Measurements from ENCODE around the gene SH2D3A. TPM values are rescaled to one million over a fixed set of nuclear protein-coding genes. Genes with fewer than 3 reads are reported as not detected.
A peak's percentile ranks its signal among the peaks of the same experiment; 100 is the strongest.
"Not testable (repeated sequence)": the region's sequence is repeated elsewhere in the genome, so short reads cannot be mapped to it uniquely, and the experiment has no call there.

Gene SH2D3A
- polyA plus RNA-seq, 3 donors from 2014 or later, result 7.4 to 13.6 (median 7.7) TPM

DNA sequence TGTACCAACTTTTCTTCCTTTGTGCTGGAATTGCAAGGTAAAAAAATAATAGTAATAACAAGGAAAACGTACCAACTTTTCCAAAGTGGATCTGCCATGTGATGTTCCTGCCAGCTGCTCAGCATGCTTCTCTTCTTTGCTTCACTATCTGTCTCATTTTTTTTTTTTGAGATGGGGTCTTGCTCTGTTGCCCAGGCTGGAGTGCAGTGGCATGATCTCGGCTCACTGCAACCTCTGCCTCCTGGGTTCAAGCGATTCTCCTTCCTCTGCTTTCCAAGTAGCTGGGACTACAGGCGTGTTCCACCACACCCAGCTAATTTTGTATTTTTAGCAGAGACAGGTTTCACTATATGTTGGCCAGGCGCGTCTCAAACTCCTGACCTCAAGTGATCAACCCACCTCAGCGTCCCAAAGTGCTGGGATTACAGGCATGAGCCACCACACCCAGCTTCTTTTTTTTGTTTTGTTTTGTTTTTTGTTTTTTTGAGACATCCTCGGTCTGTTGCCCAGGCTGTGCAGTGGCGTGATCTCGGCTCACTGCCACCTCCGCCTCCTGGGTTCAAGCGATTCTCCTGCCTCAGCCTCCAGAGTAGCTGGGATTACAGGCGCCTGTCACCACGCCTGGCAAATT lies 33.0 kb upstream of the SH2D3A start:
- peaks cover 5 to 14% (median 9%) of the 10 kb centered on the region in 3 donors for H3K27me3 Mint-ChIP-seq (ENCODE audit: low read depth in 3 of 3)
- peaks cover 67 to 72% of the 10 kb centered on the region in 2 donors for H3K4me1 Mint-ChIP-seq
- H3K27ac Mint-ChIP-seq, result peak overlapping the region; percentile 98 to 100 (median 99)
- H3K9me3 Mint-ChIP-seq, H3K36me3 Mint-ChIP-seq: not testable (repeated sequence)
- peak in 2 of 3 donors; percentile 10 to 18 for DNase-seq
- peak overlapping the region; percentile 92 to 99 (median 95) for H3K4me3 Mint-ChIP-seq

DNA sequence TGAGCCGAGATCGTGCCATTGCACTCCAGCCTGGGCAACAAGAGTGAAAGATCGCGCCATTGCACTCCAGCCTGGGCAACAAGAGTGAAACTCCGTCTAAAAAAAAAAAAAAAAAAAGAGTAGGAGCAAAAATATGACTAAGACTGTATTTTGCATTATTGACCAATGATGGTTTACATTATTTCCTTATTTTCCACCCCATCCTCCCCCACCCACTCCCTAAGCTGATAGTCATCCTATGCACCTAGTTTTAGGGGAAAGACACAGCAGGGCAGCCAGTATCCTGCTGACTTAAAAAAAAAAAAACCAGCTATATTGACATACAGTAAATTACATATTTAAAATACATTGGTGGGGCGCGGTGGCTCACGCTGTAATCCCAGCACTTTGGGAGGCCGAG lies 30.4 kb upstream of the SH2D3A start:
- peaks cover 73 to 83% of the 10 kb centered on the region in 2 donors for H3K4me1 Mint-ChIP-seq
- no peak for DNase-seq
- H3K36me3 Mint-ChIP-seq, result peaks cover 16 to 19% (median 17%) of the 10 kb centered on the region in 3 donors
- H3K27ac Mint-ChIP-seq, result peak overlapping the region in 3 of 6 donors; percentile 22 to 70 (median 40)
- H3K4me3 Mint-ChIP-seq, result no peak overlapping the region
- H3K9me3 Mint-ChIP-seq, result no peaks in the 10 kb centered on the region
- H3K27me3 Mint-ChIP-seq (ENCODE audit: low read depth in 3 of 3), result peaks cover 5 to 14% (median 9%) of the 10 kb centered on the region in 3 donors

DNA sequence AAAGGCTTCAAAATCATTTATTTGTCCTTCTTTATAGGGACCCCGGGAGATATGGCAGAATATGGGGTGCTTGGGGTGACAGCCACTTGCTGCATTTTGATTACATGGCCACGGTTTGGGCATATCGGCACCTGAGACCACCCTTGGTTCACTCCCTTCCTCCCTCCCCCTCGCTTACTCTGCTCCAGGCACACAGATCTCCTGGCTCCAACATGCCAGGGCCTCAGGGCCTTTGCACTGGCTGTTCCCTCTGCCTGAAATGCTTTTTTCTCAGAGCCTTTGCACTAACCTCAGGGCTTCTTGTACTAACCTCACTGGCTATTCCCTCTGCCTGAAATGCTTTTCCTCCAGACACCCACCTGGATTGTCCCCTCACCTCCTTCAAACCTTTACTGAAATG lies 29.0 kb upstream of the SH2D3A start:
- peaks cover 76 to 84% of the 10 kb centered on the region in 2 donors for H3K4me1 Mint-ChIP-seq

DNA sequence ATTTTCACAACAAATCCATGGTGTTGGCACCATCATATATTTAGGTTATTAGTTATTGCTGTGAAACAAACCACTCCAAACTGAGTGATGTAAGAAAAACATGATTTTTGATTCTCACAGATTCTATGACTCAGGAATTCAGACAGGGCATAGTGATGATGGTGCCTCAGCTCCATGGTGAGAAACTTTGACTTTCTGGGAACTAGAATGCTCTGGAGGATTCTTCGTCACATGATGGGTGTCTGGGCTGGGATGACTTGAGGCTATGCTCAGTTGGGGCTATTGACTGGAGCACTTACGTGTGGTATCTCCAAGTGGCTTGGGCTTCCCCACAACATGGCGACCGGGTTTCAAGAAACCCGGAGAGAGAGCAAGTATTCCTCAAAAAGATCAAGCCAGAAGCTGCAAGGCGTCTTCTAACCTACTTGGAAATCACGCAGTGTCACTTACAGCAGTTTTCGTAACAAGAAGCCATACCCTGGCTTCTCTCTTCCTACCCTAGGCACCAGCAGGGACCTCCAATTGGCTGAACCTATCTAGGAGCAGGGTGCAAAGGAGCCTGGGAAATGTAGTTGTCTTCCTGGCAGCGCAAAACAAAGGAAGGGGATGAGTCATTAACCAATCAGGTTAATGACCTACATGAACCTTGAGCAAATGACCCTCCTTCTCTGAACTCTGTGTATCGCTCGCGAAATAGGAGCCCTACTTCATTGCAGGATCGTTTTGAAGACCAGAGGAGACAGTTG lies 27.6 kb upstream of the SH2D3A start:
- H3K36me3 Mint-ChIP-seq, result peaks cover 19 to 27% (median 22%) of the 10 kb centered on the region in 3 donors
- H3K4me1 Mint-ChIP-seq, result peaks cover 74 to 83% of the 10 kb centered on the region in 2 donors
- no peaks in the 10 kb centered on the region for H3K9me3 Mint-ChIP-seq
- peak overlapping the region in 5 of 6 donors; percentile 47 to 79 (median 59) for H3K27ac Mint-ChIP-seq
- peak overlapping the region in 1 of 5 donors; percentile 22 for H3K4me3 Mint-ChIP-seq
- no peak for DNase-seq
- peaks cover 0 to 2% (median 0%) of the 10 kb centered on the region in 3 donors for H3K27me3 Mint-ChIP-seq (ENCODE audit: low read depth in 3 of 3)

More for the DNA sequence above, 29.0 kb upstream of the SH2D3A start:
- no peaks in the 10 kb centered on the region for H3K9me3 Mint-ChIP-seq
- peaks cover 0 to 4% (median 0%) of the 10 kb centered on the region in 3 donors for H3K27me3 Mint-ChIP-seq (ENCODE audit: low read depth in 3 of 3)
- no peak for DNase-seq
- H3K36me3 Mint-ChIP-seq, result peaks cover 19 to 27% (median 22%) of the 10 kb centered on the region in 3 donors
- H3K27ac Mint-ChIP-seq, result peak overlapping the region in 5 of 6 donors; percentile 25 to 77 (median 45)
- no peak overlapping the region for H3K4me3 Mint-ChIP-seq

DNA sequence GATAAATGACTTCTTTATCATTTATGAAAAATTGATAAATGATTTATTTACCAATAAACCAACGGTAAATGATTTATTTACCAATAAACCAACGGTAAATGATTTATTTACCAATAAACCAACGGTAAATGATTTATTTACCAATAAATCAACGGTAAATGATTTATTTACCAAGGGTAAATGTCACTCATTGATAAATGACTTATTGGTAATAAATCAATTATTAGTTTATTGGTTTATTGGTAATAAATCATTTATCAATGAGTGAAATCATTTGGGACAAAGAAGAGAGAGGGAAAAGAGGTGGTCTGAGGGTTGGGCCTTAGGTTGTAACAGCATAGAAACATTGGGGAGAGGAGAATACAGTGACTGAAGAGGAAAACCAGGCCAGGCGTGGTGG lies 26.7 kb upstream of the SH2D3A start:
- peaks cover 19 to 27% (median 25%) of the 10 kb centered on the region in 3 donors for H3K36me3 Mint-ChIP-seq
- no peaks in the 10 kb centered on the region for H3K9me3 Mint-ChIP-seq
- peak overlapping the region in 2 of 5 donors; percentile 0 to 22 for H3K4me3 Mint-ChIP-seq
- no peak for DNase-seq
- H3K27me3 Mint-ChIP-seq (ENCODE audit: low read depth in 3 of 3), result peaks cover 0 to 2% (median 0%) of the 10 kb centered on the region in 3 donors
- H3K27ac Mint-ChIP-seq, result peak overlapping the region; percentile 47 to 88 (median 72)
- H3K4me1 Mint-ChIP-seq, result peaks cover 68 to 82% of the 10 kb centered on the region in 2 donors

DNA sequence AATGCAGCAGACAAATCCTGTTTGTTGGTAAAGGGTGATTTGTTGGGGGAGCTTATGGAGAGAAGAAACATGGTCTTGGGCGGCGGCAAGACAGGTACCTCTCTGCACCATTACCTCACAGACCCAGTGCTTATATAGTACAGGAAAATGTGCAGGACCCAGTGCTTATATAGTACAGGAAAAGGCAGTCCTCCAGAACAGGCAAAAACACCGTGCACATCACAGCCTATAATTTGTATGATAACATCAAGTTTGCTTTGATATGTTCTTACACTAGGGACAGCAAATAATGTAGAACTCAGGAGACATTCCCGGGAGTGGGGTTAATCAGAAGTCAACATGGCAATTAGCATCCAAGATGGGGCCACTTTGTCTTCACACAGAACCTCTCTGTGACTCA lies 26.2 kb upstream of the SH2D3A start:
- peaks cover 0 to 2% (median 0%) of the 10 kb centered on the region in 3 donors for H3K27me3 Mint-ChIP-seq (ENCODE audit: low read depth in 3 of 3)
- H3K27ac Mint-ChIP-seq, result peak overlapping the region in 5 of 6 donors; percentile 47 to 85 (median 78)
- DNase-seq, result no peak
- H3K4me3 Mint-ChIP-seq, result no peak overlapping the region
- peaks cover 19 to 27% (median 25%) of the 10 kb centered on the region in 3 donors for H3K36me3 Mint-ChIP-seq
- H3K9me3 Mint-ChIP-seq, result no peaks in the 10 kb centered on the region
- H3K4me1 Mint-ChIP-seq, result peaks cover 70 to 83% of the 10 kb centered on the region in 2 donors

DNA sequence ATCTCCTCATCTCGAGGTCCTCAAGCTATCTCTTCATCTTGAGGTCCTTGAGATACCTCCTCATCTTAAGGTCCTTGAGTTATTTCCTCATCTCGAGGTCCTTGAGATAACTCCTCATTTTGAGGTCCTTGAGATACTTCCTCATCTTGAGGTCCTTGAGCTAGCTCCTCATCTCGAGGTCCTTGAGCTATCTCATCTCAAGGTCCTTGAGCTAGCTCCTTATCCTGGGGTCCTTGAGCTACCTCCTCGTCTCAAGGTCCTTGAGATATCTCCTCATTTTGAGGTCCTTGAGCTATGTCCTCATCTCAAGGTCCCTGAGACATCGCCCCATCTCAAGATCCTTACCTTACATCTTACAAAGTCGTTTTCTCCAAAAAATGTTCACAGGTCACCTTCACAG lies 24.0 kb upstream of the SH2D3A start:
- no peak overlapping the region for H3K4me3 Mint-ChIP-seq

DNA sequence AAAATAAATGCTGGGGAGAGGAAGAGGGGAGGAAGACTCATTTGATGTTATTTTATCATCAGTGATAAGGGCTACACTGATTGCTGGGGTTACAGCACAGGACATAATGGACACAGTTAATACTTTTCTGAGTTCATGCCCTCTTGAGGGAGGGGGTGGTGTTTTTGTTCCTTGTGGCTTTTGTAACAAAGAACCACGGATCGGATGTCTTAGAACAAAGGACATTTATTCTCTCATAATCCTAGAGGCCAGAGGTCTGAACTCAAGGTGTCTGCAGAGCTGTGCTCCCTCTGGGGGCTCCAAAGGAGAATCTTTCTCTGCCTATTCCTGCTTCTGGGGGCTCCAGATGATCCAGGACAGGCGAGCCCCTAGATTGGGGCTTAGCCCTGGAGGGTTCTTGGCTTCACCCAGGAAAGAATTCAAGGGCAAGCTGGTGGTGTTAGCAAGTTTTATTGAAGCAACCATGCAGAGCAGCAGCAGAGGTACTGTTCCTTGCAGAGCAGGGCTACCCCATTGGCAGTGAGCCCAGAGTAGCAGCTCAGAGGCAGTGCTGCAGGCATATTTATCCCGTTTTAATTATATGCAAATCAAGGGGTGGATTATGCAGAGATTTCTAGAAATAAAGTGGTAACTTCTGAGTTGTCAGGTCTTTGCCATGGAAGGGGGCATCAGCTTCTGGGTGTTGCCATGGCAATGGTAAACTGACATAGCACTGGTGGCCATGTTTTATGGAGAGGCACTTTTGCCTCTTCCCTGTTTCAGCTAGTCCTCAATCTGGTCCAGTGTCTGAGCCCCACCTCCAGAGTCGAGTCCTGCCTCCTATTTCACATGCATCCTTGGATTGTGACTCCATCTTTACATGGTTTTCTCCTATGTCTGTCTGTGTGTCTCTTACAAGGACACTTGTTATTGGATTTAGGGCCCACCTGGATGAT lies 23.2 kb upstream of the SH2D3A start:
- DNase-seq, result no peak
- no peaks in the 10 kb centered on the region for H3K9me3 Mint-ChIP-seq
- H3K27ac Mint-ChIP-seq, result peak overlapping the region; percentile 14 to 82 (median 68)
- H3K27me3 Mint-ChIP-seq (ENCODE audit: low read depth in 3 of 3), result peaks cover 0 to 3% (median 1%) of the 10 kb centered on the region in 3 donors
- H3K4me3 Mint-ChIP-seq, result no peak overlapping the region
- peaks cover 60 to 75% of the 10 kb centered on the region in 2 donors for H3K4me1 Mint-ChIP-seq
- peaks cover 19 to 22% (median 21%) of the 10 kb centered on the region in 3 donors for H3K36me3 Mint-ChIP-seq

More for the DNA sequence above, 24.0 kb upstream of the SH2D3A start:
- Mint-ChIP-seq H3K27ac (peak overlapping the region; percentile 62 to 85 (median 84)), H3K4me1 (peaks cover 65 to 77% of the 10 kb centered on the region in 2 donors), H3K27me3 (ENCODE audit: low read depth in 3 of 3) (peaks cover 0 to 2% (median 1%) of the 10 kb centered on the region in 3 donors), H3K9me3 (no peaks in the 10 kb centered on the region), H3K36me3 (peaks cover 14 to 20% (median 19%) of the 10 kb centered on the region in 3 donors)
- DNase-seq, result no peak

DNA sequence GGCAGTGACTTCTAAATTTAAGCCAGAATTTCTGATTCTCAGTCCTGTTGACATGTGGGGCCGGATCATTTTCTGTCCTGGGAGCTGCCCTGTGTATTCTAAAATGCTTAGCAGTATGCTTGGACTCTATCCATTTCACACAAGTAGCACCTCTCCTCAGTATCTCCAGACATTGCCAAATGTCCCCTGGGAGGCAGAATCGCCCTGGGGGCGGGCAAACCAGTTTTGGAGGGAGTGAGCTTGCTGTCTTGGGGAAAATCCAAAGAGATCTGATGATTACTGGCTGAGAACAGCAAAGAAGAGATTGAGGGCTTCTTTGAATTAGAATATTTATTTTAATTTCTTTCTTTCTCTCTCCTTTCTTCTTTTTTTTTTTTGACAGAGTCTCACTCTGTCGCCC lies 21.7 kb upstream of the SH2D3A start:
- H3K4me3 Mint-ChIP-seq, result no peak overlapping the region
- H3K36me3 Mint-ChIP-seq, result peaks cover 11 to 21% (median 18%) of the 10 kb centered on the region in 3 donors
- H3K4me1 Mint-ChIP-seq, result peaks cover 57 to 74% of the 10 kb centered on the region in 2 donors

DNA sequence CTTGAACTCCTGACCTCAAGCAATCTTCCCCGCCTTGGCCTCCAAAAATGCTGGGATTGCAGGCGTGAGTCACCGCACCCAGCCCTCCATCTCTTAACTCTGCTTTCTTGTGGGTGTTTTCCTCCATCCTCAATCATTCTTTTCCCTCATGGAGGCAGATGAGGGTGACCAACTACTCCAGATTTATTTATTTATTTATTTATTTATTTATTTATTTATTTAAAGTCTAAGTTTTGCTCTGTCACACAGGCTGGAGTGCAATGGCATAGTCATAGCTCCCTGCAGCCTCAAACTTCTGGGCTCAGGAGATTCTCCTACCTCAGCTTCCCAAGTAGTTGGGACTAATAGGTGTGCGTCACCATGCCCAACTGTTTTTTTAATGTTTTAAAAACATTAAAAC lies 20.2 kb upstream of the SH2D3A start:
- no peaks in the 10 kb centered on the region for H3K9me3 Mint-ChIP-seq
- peaks cover 11 to 18% (median 16%) of the 10 kb centered on the region in 3 donors for H3K36me3 Mint-ChIP-seq
- peaks cover 0 to 3% (median 1%) of the 10 kb centered on the region in 3 donors for H3K27me3 Mint-ChIP-seq (ENCODE audit: low read depth in 3 of 3)
- peak overlapping the region in 1 of 6 donors; percentile 44 for H3K27ac Mint-ChIP-seq
- H3K4me3 Mint-ChIP-seq, result no peak overlapping the region
- no peak for DNase-seq
- peaks cover 48 to 60% of the 10 kb centered on the region in 2 donors for H3K4me1 Mint-ChIP-seq

More for the DNA sequence above, 21.7 kb upstream of the SH2D3A start:
- H3K9me3 Mint-ChIP-seq, result no peaks in the 10 kb centered on the region
- H3K27me3 Mint-ChIP-seq (ENCODE audit: low read depth in 3 of 3), result peaks cover 0 to 3% (median 1%) of the 10 kb centered on the region in 3 donors
- DNase-seq, result no peak
- peak overlapping the region in 5 of 6 donors; percentile 13 to 73 (median 42) for H3K27ac Mint-ChIP-seq

DNA sequence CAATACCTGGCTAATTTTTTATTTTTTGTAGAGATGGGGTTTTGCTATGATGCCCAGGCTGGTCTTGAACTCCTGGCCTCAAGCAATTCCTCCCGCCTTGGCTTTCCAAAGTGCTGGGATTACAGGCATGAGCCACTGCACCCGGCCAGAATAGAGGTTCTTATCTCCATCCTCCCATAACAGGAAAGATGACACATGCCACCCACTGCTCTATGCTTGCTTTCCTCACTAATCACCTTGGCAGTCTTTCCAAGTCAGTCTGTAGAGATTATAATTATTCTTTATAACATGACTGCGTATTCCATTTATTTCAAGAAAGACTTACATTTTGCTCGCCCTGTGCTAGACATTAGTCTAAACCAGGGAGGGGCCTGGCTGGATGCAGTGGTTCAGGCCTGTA lies 12.0 kb upstream of the SH2D3A start:
- no peak for DNase-seq
- peaks cover 0 to 10% (median 2%) of the 10 kb centered on the region in 3 donors for H3K27me3 Mint-ChIP-seq (ENCODE audit: low read depth in 3 of 3)
- peak overlapping the region in 1 of 5 donors; percentile 30 for H3K4me3 Mint-ChIP-seq
- H3K4me1 Mint-ChIP-seq, result peaks cover 64 to 69% of the 10 kb centered on the region in 2 donors
- H3K27ac Mint-ChIP-seq, result peak overlapping the region; percentile 35 to 94 (median 87)
- H3K9me3 Mint-ChIP-seq, result no peaks in the 10 kb centered on the region
- H3K36me3 Mint-ChIP-seq, result peaks cover 20 to 32% (median 21%) of the 10 kb centered on the region in 3 donors

DNA sequence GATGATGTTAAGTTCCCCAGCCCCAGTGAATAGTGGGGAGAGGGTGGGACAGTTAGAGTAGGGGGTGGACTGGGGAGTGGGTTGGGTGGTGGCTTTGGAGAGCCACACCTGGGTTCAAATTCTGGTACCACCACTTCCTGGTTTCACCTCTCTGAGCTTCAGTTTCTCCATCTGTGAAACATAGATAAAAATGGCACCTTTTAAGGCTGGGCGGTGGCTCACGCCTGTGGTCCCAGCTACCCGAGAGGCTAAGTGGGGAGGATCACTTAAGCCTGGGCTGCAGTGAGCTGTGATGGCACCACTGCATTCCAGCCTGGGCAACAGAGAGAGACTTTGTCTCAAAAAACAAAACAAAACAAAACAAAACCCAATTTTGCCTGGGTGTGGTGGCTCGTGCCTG lies 11.2 kb upstream of the SH2D3A start:
- H3K4me1 Mint-ChIP-seq, result peaks cover 66 to 71% of the 10 kb centered on the region in 2 donors
- H3K4me3 Mint-ChIP-seq, result peak overlapping the region; percentile 63 to 78 (median 71)
- H3K36me3 Mint-ChIP-seq, result peaks cover 20 to 32% (median 21%) of the 10 kb centered on the region in 3 donors
- peaks cover 2 to 10% (median 2%) of the 10 kb centered on the region in 3 donors for H3K27me3 Mint-ChIP-seq (ENCODE audit: low read depth in 3 of 3)
- peak overlapping the region; percentile 84 to 95 (median 92) for H3K27ac Mint-ChIP-seq
- no peaks in the 10 kb centered on the region for H3K9me3 Mint-ChIP-seq
- DNase-seq, result peak in 2 of 3 donors; percentile 22 to 31

DNA sequence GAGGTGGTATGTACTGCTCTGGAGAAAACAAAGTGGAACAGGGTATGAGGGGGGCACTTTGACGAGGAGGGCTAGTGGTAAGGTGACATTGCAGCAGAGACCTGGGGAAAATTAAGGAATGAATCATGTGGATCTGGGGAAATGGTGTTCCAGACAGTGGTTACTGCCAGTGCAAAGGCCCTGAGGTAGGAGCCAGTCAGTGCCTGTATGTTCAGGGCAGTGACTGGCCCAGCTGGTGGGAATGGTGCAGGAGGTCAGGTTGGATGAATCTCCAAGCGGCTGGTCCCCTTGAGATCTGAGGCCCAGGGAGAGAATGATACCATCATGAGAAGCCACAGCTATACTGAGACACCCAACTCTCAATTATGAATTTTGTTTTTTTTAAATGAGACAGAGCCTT lies 10.2 kb upstream of the SH2D3A start:
- H3K36me3 Mint-ChIP-seq, result peaks cover 20 to 32% (median 21%) of the 10 kb centered on the region in 3 donors

More for the DNA sequence above, 10.2 kb upstream of the SH2D3A start:
- H3K9me3 Mint-ChIP-seq, result no peaks in the 10 kb centered on the region
- peaks cover 2 to 14% (median 4%) of the 10 kb centered on the region in 3 donors for H3K27me3 Mint-ChIP-seq (ENCODE audit: low read depth in 3 of 3)
- H3K27ac Mint-ChIP-seq, result peak overlapping the region; percentile 81 to 95 (median 92)
- H3K4me1 Mint-ChIP-seq, result peaks cover 66 to 73% of the 10 kb centered on the region in 2 donors
- peak overlapping the region; percentile 20 to 75 (median 47) for H3K4me3 Mint-ChIP-seq
- no peak for DNase-seq
